Activated naive CD4-positive, alpha-beta T cell treated with anti-CD3 and anti-CD28 coated beads, Interleukin-2, amount 50 U/mL, for 24 hours (primary cell): ENCODE measurements around the gene GSX2.
A peak's percentile ranks its signal among the peaks of the same experiment; 100 is the strongest.
"Not testable (repeated sequence)": the region's sequence is repeated elsewhere in the genome, so short reads cannot be mapped to it uniquely, and the experiment has no call there.

Experiments used
- H3K27ac Mint-ChIP-seq: one replicate; pipeline ENCODE4 v1.8.0; 2021; ENCODE audit warnings: mild to moderate bottlenecking, mixed read lengths
- H3K27me3 Mint-ChIP-seq: one replicate; pipeline ENCODE4 v1.8.0; 2021; ENCODE audit warnings: mixed read lengths
- H3K36me3 Mint-ChIP-seq: one replicate; pipeline ENCODE4 v1.8.0; 2021; ENCODE audit warnings: mixed read lengths
- H3K4me1 Mint-ChIP-seq: one replicate; pipeline ENCODE4 v1.8.0; 2021; ENCODE audit warnings: mixed read lengths
- H3K4me3 Mint-ChIP-seq: one replicate; pipeline ENCODE4 v1.8.0; 2021; ENCODE audit warnings: mild to moderate bottlenecking, mixed read lengths
- H3K9me3 Mint-ChIP-seq: one replicate; pipeline ENCODE4 v1.8.0; 2021; ENCODE audit warnings: mixed read lengths

GSX2 gene

DNA sequence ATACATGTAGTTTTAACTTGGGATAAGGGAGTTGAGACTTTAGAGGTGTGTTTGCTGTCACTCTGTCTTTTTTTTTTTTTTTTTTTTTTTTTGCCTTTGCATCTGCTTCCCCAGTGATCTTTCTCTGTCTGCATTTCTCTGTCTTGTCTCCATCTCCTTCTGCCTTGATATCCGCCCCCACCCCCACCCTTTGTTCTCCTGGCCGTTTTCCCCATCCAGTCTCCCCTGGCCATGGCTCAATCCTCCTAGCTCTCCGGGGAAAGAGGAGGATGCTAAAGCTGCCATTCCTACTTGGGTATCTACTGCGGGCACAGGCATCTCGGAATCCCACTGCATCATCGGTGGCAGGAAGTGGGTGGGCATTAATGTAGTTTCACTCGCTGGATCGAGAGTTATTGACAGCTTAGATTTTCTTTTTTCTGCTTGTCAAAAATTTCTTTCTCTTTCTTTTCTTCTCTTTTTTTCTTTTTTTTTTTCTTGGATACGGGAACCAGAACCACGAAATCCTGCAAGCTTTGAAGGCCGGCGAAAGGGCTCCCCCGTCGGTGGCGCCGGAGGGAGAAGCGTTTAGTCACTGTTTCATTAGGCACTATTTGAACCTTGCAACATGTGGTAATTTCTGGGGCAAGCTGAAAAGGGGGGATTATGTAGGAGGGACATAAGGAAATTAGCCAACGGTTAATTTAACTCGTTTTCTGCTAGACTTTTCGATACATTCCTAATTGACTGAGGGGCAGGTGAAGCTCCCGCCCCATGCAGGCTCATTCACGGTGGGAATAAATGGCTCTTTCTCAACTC lies 8.2 kb downstream of the GSX2 start:
- peak overlapping the region; percentile 12 for H3K27ac Mint-ChIP-seq
- H3K9me3 Mint-ChIP-seq: no peaks in the 10 kb centered on the region
- H3K36me3 Mint-ChIP-seq: no peaks in the 10 kb centered on the region
- H3K4me1 Mint-ChIP-seq: peaks cover 36% of the 10 kb centered on the region
- H3K4me3 Mint-ChIP-seq: peak overlapping the region; percentile 82
- H3K27me3 Mint-ChIP-seq: peaks cover 66% of the 10 kb centered on the region

DNA sequence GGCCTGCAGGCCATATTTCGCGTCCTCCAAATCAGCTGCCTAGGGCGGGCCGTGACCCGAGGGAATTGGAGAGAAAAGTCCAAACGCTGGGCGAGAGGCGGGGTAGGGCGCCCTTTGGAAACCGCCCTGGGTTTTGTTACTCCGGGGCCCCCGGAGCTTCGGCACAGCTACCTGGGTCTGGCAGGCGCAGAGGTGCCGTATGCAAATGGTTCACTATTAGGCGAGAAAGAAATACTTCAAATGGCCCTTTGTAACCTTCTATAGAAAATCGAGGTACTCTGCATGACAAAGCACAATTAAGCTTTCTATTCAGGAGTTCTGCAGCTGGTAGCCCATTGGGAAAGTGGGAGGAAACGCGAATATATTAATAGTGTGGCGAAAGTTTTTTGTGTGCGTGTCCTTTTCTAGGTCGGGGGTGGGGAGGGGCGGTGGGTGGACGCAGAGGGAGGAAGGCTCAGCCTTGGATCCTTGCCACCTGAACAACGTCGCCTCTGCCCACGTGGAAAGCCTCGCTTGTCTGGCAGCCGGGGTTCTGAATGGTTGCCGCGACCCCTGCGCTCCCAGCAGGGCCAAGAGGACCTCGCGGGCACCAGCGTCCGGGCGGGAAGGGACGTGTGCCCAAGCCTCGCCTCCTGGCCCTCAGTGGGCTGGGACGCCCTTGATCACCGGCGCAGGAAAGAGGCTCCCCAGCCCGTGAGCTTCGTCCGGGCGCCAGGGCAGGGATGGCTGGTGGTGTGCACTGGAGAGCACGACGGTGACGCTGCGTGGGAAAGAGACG lies 9.5 kb downstream of the GSX2 start:
- Mint-ChIP-seq H3K36me3 (no peaks in the 10 kb centered on the region), H3K4me3 (no peak overlapping the region), H3K27ac (no peak overlapping the region), H3K9me3 (no peaks in the 10 kb centered on the region), H3K27me3 (peaks cover 61% of the 10 kb centered on the region), H3K4me1 (peaks cover 35% of the 10 kb centered on the region)

DNA sequence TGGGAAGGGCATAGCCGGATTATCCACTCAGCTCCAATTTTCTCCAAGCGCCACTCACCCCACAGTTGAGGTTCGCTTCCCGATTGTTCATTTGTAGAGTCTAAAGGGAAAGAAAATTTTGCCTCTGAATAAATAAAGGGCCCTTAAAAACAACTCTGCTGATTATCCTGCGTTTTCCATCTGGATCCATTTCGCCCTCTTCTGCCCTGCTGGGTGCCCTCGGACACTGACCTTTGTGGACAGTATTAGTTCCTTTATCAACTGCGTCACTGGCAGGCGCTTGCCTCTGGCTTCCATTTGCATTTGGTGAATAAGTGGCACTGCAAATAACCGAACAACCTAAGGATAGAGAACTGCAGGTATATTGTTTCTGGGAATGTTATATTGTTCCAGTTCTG lies 10.1 kb downstream of the GSX2 start:
- Mint-ChIP-seq H3K4me1 (peaks cover 30% of the 10 kb centered on the region), H3K36me3 (no peaks in the 10 kb centered on the region), H3K27ac (no peak overlapping the region), H3K9me3 (no peaks in the 10 kb centered on the region), H3K4me3 (no peak overlapping the region), H3K27me3 (peaks cover 57% of the 10 kb centered on the region)

DNA sequence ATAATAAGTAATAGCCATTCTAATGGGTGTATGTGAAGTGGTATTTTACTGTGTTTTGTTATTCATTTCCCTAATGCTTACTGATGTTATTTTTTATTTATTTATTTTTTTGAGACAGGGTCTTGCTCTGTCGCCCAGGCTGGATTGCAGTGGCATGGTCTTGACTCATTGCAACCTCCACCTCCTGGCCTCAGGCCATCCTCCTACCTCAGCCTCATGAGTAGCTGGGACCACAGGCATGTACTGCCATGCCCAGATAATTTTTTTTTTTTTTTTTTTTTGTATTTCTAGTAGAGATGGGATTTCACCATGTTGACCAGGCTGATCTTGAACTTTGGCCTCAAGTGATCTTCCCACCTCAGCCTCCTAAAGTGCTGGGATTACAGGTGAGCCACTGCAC lies 13.2 kb downstream of the GSX2 start:
- H3K9me3 Mint-ChIP-seq, H3K27ac Mint-ChIP-seq, H3K36me3 Mint-ChIP-seq, H3K4me3 Mint-ChIP-seq: not testable (repeated sequence)
- peaks cover 40% of the 10 kb centered on the region for H3K27me3 Mint-ChIP-seq
- peaks cover 20% of the 10 kb centered on the region for H3K4me1 Mint-ChIP-seq

DNA sequence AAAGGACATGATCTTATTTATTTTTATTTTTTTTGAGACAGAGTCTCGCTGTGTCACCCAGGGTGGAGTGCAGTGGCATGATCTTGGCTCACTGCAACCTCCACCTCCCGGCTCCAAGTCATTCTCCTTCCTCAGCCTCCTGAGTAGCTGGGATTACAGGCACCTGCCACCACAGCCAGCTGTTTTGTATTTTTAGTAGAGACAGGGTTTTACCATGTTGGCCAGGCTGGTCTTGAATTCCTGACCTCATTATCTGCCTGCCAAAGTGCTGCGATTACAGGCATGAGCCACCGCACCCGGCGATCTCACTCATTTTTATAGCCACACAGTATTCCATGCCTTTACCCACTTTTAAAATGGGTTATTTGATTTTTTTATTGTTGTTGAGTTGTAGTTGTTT lies 16.3 kb downstream of the GSX2 start:
- H3K9me3 Mint-ChIP-seq, H3K4me3 Mint-ChIP-seq, H3K27ac Mint-ChIP-seq, H3K36me3 Mint-ChIP-seq, H3K4me1 Mint-ChIP-seq: not testable (repeated sequence)
- peaks cover 14% of the 10 kb centered on the region for H3K27me3 Mint-ChIP-seq

DNA sequence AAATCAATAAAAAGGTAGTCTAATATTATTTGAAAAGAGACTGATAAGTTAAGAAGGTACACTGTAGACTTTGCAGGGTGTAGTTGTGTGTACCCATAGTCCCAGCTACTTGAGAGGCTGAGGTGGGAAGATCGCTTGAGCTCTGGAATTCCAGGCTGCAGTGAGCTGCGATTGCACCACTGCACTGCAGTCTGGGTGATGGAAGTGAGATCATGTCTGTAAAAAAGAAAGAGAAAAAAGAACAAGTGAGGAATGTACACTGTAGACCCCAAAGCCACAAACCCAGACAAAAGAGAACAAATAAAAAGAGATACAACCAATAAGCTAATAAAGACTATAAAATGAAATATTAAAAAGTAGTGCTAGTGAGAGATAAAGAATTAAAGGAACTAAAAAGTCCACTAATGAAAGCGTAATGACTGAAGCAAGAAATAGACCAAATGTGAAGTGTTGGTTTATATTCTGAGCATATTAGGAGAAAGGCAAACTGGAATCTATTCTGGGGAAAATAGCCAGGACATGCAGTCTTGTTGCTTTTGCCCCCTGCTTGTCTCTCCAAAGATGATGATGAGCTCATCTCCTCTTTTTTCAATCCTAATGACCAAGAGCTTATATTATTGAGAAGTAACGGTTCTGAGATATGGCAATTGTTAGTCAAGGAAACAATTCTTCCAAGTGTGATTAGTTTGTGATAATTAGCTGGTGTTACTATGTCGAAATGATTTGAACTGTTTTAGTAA lies 19.1 kb downstream of the GSX2 start:
- Mint-ChIP-seq H3K9me3 (no peaks in the 10 kb centered on the region), H3K36me3 (no peaks in the 10 kb centered on the region), H3K27ac (no peak overlapping the region), H3K27me3 (peaks cover 8% of the 10 kb centered on the region), H3K4me1 (no peaks in the 10 kb centered on the region), H3K4me3 (no peak overlapping the region)

DNA sequence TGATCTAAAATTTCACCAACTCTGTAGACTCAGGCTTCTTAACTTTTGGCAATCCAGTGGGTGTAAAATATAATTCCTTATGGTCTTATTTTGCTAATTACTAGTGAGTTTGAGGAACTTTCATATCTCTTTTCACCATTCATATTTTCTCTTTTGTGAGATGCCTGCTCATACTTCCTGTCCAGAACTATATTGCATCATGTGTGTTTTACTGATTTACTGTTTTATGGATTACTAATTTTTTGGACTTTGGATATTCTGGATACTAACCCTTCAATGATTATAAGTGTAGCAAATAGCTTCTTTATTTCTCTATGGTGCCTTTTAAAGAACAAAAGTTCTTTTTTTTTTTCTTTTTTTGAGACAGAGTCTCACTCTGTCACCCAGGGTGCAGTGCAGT lies 20.6 kb downstream of the GSX2 start:
- no peak overlapping the region for H3K4me3 Mint-ChIP-seq
- no peaks in the 10 kb centered on the region for H3K36me3 Mint-ChIP-seq
- peaks cover 3% of the 10 kb centered on the region for H3K27me3 Mint-ChIP-seq
- H3K4me1 Mint-ChIP-seq: no peaks in the 10 kb centered on the region
- no peak overlapping the region for H3K27ac Mint-ChIP-seq
- no peaks in the 10 kb centered on the region for H3K9me3 Mint-ChIP-seq

DNA sequence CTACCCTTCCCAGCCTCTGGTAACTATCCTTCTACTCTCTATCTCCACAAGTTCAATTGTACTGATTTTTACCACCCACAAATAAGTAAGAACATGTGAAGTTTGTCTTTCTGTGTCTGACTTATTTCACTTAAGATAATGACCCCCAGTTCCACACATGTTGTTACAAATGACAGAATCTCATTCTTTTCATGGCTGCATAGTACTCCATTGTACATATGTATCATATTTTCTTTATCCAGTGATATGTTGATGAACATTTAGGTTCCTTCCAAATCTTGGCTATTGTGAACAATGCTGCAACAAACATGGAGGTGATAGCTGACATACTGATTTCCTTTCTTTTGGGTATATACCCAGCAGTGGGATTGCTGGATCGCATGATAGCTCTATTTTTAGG lies 27.7 kb downstream of the GSX2 start:
- H3K36me3 Mint-ChIP-seq: peaks cover 5% of the 10 kb centered on the region
- no peak overlapping the region for H3K4me3 Mint-ChIP-seq
- peaks cover 19% of the 10 kb centered on the region for H3K9me3 Mint-ChIP-seq
- H3K4me1 Mint-ChIP-seq: no peaks in the 10 kb centered on the region
- peak overlapping the region; percentile 13 for H3K27ac Mint-ChIP-seq
- H3K27me3 Mint-ChIP-seq: peaks cover 15% of the 10 kb centered on the region

DNA sequence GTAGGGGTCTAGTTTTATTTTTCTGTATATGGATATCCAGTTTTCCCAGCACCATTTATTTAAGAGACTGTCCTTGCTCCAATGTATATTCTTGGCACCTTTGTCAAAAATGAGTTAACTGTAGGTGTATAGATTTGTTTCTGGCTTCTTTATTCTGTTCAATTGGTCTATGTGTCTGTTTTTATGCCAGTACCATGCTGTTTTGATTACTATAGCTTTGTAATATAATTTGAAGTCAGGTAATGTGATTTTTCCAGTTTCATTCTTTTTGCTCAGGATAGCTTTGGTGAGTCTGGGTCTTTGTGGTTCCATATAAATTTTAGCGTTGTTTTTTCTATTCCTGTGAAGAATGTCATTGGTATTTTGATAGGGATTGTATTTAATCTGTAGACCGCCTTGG lies 28.7 kb downstream of the GSX2 start:
- not testable (repeated sequence) for H3K36me3 Mint-ChIP-seq, H3K4me1 Mint-ChIP-seq, H3K4me3 Mint-ChIP-seq, H3K27ac Mint-ChIP-seq
- H3K9me3 Mint-ChIP-seq: peaks cover 19% of the 10 kb centered on the region
- H3K27me3 Mint-ChIP-seq: peaks cover 13% of the 10 kb centered on the region

DNA sequence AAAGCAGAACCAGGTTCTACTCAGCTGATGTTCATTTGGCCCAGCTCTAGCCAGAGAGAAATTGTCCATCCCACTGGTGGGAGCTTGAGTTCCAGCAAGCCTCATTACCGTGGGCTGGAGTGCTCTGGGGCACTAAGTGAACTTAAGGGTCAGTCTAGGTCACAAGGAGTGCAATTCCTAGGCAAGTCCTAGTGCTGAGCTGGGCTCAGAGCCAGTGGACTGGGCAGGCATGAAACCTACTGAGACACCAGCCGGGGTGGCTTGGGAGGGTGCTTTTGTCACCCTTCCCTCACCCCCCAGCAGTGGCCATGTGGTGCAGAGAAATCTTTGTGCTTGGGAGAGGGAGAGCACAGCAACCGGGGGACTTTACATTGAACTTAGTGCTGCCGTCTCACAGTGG lies 39.4 kb downstream of the GSX2 start:
- Mint-ChIP-seq H3K27me3 (peaks cover 2% of the 10 kb centered on the region), H3K9me3 (no peaks in the 10 kb centered on the region), H3K4me1 (peaks cover 11% of the 10 kb centered on the region), H3K4me3 (no peak overlapping the region), H3K27ac (no peak overlapping the region), H3K36me3 (no peaks in the 10 kb centered on the region)

DNA sequence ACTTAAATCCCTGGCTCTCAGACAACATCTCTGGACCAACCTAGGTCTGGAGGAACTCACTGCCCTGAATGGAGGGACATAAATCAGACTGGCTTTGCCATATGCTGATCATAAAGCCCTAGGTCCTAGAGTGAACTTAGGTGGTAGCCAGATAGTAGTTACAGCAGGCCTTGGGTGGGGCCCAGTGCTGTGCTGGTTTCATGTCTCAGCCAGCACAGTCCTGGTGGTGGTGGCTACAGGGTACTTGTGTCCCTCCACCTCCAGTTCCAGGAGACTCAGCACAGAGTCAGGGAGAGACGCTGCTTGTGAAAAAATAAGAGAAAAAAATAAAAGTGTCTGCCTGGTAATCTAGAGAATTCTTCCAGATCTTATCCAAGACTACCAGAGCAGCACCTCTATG lies 40.3 kb downstream of the GSX2 start:
- Mint-ChIP-seq H3K27ac (no peak overlapping the region), H3K27me3 (peaks cover 2% of the 10 kb centered on the region), H3K4me3 (no peak overlapping the region), H3K36me3 (no peaks in the 10 kb centered on the region), H3K9me3 (no peaks in the 10 kb centered on the region), H3K4me1 (peaks cover 19% of the 10 kb centered on the region)

DNA sequence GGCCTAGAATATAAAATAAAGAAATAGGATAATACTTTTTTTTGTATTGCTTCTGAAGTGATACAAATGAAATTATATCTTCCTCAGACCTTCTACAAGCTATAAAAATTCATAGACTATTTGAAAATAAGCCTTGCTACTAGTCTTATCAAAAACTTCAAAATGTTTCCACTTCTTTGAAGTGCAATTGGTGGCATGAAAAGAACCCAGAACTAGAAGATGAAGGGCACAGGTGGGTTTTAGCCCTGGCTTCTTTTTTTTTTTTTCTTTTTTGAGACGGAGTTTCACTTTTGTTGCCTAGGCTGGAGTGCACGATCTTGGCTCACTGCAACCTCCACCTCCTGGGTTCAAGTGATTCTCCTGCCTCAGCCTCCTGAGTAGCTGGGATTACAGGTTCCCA lies 44.2 kb downstream of the GSX2 start:
- Mint-ChIP-seq H3K4me1 (peaks cover 21% of the 10 kb centered on the region), H3K27me3 (no peaks in the 10 kb centered on the region), H3K4me3 (no peak overlapping the region), H3K36me3 (no peaks in the 10 kb centered on the region), H3K9me3 (no peaks in the 10 kb centered on the region), H3K27ac (no peak overlapping the region)

DNA sequence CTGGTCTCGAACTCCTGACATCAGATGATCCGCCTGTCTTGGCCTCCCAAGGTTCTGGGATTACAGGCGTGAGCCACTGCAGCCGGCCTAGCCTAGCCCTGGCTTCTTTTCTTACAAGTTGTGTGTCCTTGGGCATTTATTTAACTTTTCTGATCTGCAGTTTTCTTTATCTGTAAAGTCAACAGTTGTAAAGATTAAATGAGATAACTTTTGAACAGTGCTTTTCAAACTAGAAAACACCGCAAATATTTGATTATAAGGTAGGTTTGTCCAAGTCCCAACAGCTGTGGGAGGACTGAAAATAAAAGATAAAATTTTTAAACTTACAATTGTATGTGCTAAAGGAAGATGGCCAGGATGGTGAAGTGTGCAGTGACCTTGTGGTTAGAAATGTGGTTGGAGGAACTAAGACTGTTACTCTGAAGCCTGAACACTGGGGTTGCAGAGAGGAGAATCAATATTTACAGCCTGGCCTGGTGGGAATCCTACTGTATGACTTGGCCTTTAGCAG lies 44.8 kb downstream of the GSX2 start:
- Mint-ChIP-seq H3K36me3 (no peaks in the 10 kb centered on the region), H3K4me1 (peaks cover 21% of the 10 kb centered on the region), H3K9me3 (no peaks in the 10 kb centered on the region), H3K27ac (no peak overlapping the region), H3K27me3 (no peaks in the 10 kb centered on the region), H3K4me3 (peak overlapping the region; percentile 27)

DNA sequence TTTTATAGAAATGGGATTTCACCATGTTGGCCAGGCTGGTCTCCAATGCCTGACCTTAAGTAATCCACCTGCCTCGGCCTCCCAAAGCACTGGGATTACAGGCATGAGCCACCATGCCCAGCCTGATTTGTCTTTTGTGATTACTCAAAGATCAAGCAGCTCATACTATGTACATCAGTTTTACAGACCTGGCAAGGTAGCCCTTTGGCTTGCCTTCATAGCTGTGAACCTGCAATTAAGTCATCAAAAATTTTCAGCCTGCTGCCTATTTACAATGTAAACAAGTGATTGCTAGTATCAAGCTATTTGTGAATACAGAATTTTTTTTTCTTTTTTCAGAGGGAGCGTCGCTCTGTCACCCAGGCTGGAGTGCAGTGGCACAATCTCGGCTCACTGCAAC lies 46.2 kb downstream of the GSX2 start:
- Mint-ChIP-seq H3K27me3 (no peaks in the 10 kb centered on the region), H3K4me1 (peaks cover 21% of the 10 kb centered on the region), H3K4me3 (no peak overlapping the region), H3K36me3 (no peaks in the 10 kb centered on the region), H3K27ac (no peak overlapping the region), H3K9me3 (no peaks in the 10 kb centered on the region)

DNA sequence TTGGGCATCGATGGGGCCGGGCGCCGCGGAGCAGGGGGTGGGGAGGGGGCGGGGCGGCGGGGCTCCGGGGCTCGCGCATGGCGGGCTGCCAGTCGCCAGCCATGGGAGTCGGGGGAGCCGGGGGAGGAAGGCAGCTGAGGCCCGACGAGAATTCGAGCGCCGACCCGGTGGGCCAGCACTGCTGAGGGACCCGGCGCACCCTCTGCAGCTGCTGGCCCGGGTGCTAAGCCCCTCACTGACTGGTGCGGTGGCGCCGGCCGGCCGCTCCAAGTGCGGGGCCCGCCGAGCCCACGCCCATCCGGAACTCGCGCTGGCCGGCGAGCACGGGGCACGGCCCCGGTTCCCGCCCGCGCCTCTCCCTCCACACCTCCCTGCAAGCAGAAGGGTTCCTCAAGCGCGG lies 49.4 kb downstream of the GSX2 start:
- Mint-ChIP-seq H3K4me3 (no peak overlapping the region), H3K36me3 (no peaks in the 10 kb centered on the region), H3K4me1 (peaks cover 17% of the 10 kb centered on the region), H3K27ac (no peak overlapping the region), H3K9me3 (no peaks in the 10 kb centered on the region), H3K27me3 (no peaks in the 10 kb centered on the region)
